Ovary (tissue), 9 donors: ENCODE results near the gene CCR1. TPM values are rescaled to one million over a fixed set of nuclear protein-coding genes. Genes with fewer than 3 reads are reported as not detected.

Source experiments
- DNase-seq, 5 donors: peaks; one replicate each; pipeline ENCODE4 v3.0.0-alpha.2; 2019 to 2020
- H3K27ac ChIP-seq, 2 donors: fragments of 200-600 bp; one replicate each; pipeline versions ENCODE4 v1.5.1 to v1.8.0; 2019 to 2022
- H3K27me3 ChIP-seq: fragments of 200-600 bp; one replicate; pipeline ENCODE4 v1.8.0; 2022
- H3K36me3 ChIP-seq: fragments of 200-600 bp; sonication (generic); one replicate; pipeline ENCODE4 v1.5.1; 2019
- H3K4me1 ChIP-seq: one replicate; pipeline ENCODE4 v1.8.1; 2013; ENCODE audit warnings: mild to moderate bottlenecking, moderate library complexity; ENCODE audit not compliant: insufficient read depth
- H3K4me3 ChIP-seq: fragments of 200-600 bp; sonication (generic); one replicate; pipeline ENCODE4 v1.5.1; 2017
- H3K9me3 ChIP-seq, 2 donors: fragments of 200-600 bp in 1 of 2; sonication (generic) in 1 of 2; one replicate each; pipeline versions ENCODE4 v1.5.1 to v1.8.1; 2013 to 2019; ENCODE audit warnings: mild to moderate bottlenecking in 1 of 2, moderate library complexity in 1 of 2
- CTCF ChIP-seq, 3 donors: fragments of 450-650 bp in 2 of 3; fragments of 200-600 bp in 1 of 3; IDR thresholded peaks; one replicate each; pipeline versions ENCODE4 v1.5.1 to v1.8.0; 2016 to 2022; ENCODE audit warnings: antibody characterized with exemption in 3 of 3, mild to moderate bottlenecking in 1 of 3
- EP300 ChIP-seq: sonication (generic); formaldehyde crosslinking; IDR thresholded peaks from one replicate; pipeline ENCODE4 v1.6.1; 2017; ENCODE audit warnings: antibody characterized with exemption
- POLR2A ChIP-seq: fragments of 450-650 bp; IDR thresholded peaks from one replicate; pipeline ENCODE4 v1.6.1; 2017; ENCODE audit warnings: antibody characterized with exemption, mild to moderate bottlenecking, moderate library complexity
- WGBS, 3 donors: extraction: QIAGEN DNeasy Blood & Tissue Kit in 1 of 3; methylation state at CpG; one replicate each; pipeline versions ENCODE4 v1.1.5 to v1.1.7; 2013 to 2017; 5-methylcytosine and 5-hydroxymethylcytosine counted together
- intact Hi-C, 4 donors: fragments of 100-400 bp; cut with DNase I; formaldehyde crosslinking; loops; one replicate each; pipeline versions ENCODE4 v1.11.0 to v1.15.1; 2022 to 2023
- polyA plus RNA-seq, 2 donors: library from polyadenylated mRNA; stranded (reverse); fragments of 200-250 nt in 1 of 2; fragments of 350-450 nt in 1 of 2; fragmentation: Illumina TruSeq in 1 of 2; extraction: RNeasy Lipid Tissue Mini Kit (QIAGEN cat#74804) in 1 of 2; gene quantifications; one replicate each; pipeline ENCODE4 v1.2.3, GENCODE V29; 2013 to 2014
- total RNA-seq, 7 donors: library from RNA; depleted of rRNA in 2 of 7; stranded (reverse); fragments of >200 nt in 2 of 7; fragmentation: NEBNext Ultra II Directional in 3 of 7; extraction: Animal tissue kit (Norgen Biotek cat#: 25700) in 3 of 7; gene quantifications; one replicate each; pipeline versions ENCODE4 v1.1.0 to v1.2.4, GENCODE V29; 2016 to 2023
- donor health status: DM: no; HTN: no; CAD: no; lungs with moderate emphysema.
- donor health status: DM: no; HTN: no; CAD: no.
- donor health status: Bipolar disorder and iron deficiency.
- donor health status: DM: yes; HTN: yes; CAD: no.
- donor health status: DM: no; HTN: no; CAD: no.
- donor health status: DM: yes; HTN: yes; CAD: no.

CCR1 gene
- total and polyA plus RNA-seq, 9 donors = 2.1 to 14.6 (median 3.5) TPM

- no peak overlapping the region for H3K27ac ChIP-seq
- intact Hi-C loops = no loop called here
- no peaks in the 10 kb centered on the region for H3K4me1 ChIP-seq
- no peak for DNase-seq
- no peak overlapping the region for H3K4me3 ChIP-seq
- H3K9me3 ChIP-seq = no peaks in the 10 kb centered on the region
- no peaks in the 10 kb centered on the region for H3K27me3 ChIP-seq
- TF ChIP-seq CTCF (IDR thresholded peaks at IDR 0.05) (no peak), POLR2A (no peak), EP300 (no peak)
- H3K36me3 ChIP-seq = no peaks in the 10 kb centered on the region
- WGBS, 3 donors = 61 to 74% (median 71%) methylated on average over 2 of the region's 2 CpGs
These were observed 27.3 kb upstream of the CCR1 start for GRCh38 chr3:46235425-46235824.

GRCh38 chr3:46233194-46233593 is 25.1 kb upstream of the CCR1 start:
- TF ChIP-seq EP300 = no peak
- no peak for TF ChIP-seq POLR2A
- TF ChIP-seq CTCF (IDR thresholded peaks at IDR 0.05) = no peak
- Histone ChIP-seq H3K27ac (no peak overlapping the region), H3K4me3 (no peak overlapping the region), H3K4me1 (no peaks in the 10 kb centered on the region), H3K36me3 (no peaks in the 10 kb centered on the region), H3K9me3 (no peaks in the 10 kb centered on the region), H3K27me3 (no peaks in the 10 kb centered on the region)
- 29 to 63% (median 44%) methylated on average over 6 of the region's 6 CpGs for WGBS, 3 donors
- no peak for DNase-seq
- intact Hi-C loops = no loop called here

GRCh38 chr3:46231323-46231722 is 23.2 kb upstream of the CCR1 start:
- Histone ChIP-seq H3K4me1 (no peaks in the 10 kb centered on the region), H3K4me3 (no peak overlapping the region), H3K27ac (no peak overlapping the region), H3K36me3 (no peaks in the 10 kb centered on the region), H3K9me3 (no peaks in the 10 kb centered on the region), H3K27me3 (no peaks in the 10 kb centered on the region)
- intact Hi-C loops = no loop called here
- no peak for DNase-seq
- WGBS, 3 donors = 79 to 84% (median 81%) methylated on average over 5 of the region's 5 CpGs
- TF ChIP-seq POLR2A = no peak
- TF ChIP-seq CTCF (IDR thresholded peaks at IDR 0.05) = no peak
- no peak for TF ChIP-seq EP300

GRCh38 chr3:46228260-46229242 is 20.4 kb upstream of the CCR1 start:
- no peaks in the 10 kb centered on the region for H3K27me3 ChIP-seq
- H3K27ac ChIP-seq = no peak overlapping the region
- no peaks in the 10 kb centered on the region for H3K9me3 ChIP-seq
- no peak overlapping the region for H3K4me3 ChIP-seq
- intact Hi-C loops = no loop called here
- no peaks in the 10 kb centered on the region for H3K4me1 ChIP-seq
- no peak for TF ChIP-seq EP300
- TF ChIP-seq CTCF (IDR thresholded peaks at IDR 0.05) = no peak
- no peak for TF ChIP-seq POLR2A
- H3K36me3 ChIP-seq = no peaks in the 10 kb centered on the region
- WGBS, 3 donors = 68 to 78% (median 70%) methylated on average over 5 of the region's 5 CpGs
- no peak for DNase-seq
